ENCODE data around the gene MIOS.

GRCh38 chr7:7569615-7570014 is 2.9 kb downstream of the MIOS start:
- no peak for TF ChIP-seq POLR2AphosphoS5 (IDR thresholded peaks at IDR 0.05)
- no peak for TF ChIP-seq POLR2A (IDR thresholded peaks at IDR 0.05)

Measured in upper lobe of left lung (tissue), 4 donors.